Right atrium auricular region (tissue), 2 donors: Measurements from ENCODE around the gene LRMDA. TPM values are rescaled to one million over a fixed set of nuclear protein-coding genes. Genes with fewer than 3 reads are reported as not detected.

Source experiments
- DNase-seq: peaks from one replicate; pipeline ENCODE4 v3.0.0-alpha.2; 2019; ENCODE audit warnings: low spot score
- H3K27ac ChIP-seq, 2 donors: fragments of 200-600 bp; sonication (generic); 1 replicate in 1 of 2; 2 replicates in 1 of 2; pipeline ENCODE4 v1.5.1; 2016 to 2019
- H3K27me3 ChIP-seq, 2 donors: fragments of 200-600 bp; sonication (generic); one replicate each; pipeline versions ENCODE4 v1.5.1 to v1.6.0; 2017 to 2019
- H3K36me3 ChIP-seq: fragments of 200-600 bp; sonication (generic); one replicate; pipeline ENCODE4 v1.5.1; 2016
- H3K4me1 ChIP-seq, 2 donors: fragments of 200-600 bp; sonication (generic); one replicate each; pipeline versions ENCODE4 v1.5.1 to v1.6.0; 2017 to 2019
- H3K4me3 ChIP-seq, 2 donors: fragments of 200-600 bp; sonication (generic); 1 replicate in 1 of 2; 2 replicates in 1 of 2; pipeline ENCODE4 v1.5.1; 2017 to 2019; ENCODE audit warnings: mild to moderate bottlenecking in 1 of 2, moderate library complexity in 1 of 2
- H3K9me3 ChIP-seq, 2 donors: fragments of 200-600 bp; sonication (generic); one replicate each; pipeline ENCODE4 v1.5.1; 2019
- total RNA-seq, 2 donors: library from RNA; depleted of rRNA; stranded (reverse); fragments of >200 nt; gene quantifications; one replicate each; pipeline ENCODE4 v1.1.0, GENCODE V29; 2016
- TF ChIP-seq, protein P1 (sequence below), 2 donors: fragments of 200-600 bp; sonication (generic); IDR thresholded peaks; one replicate each; pipeline ENCODE4 v1.5.1; 2019; ENCODE audit warnings: antibody characterized with exemption in 2 of 2

The LRMDA gene
- total RNA-seq, 2 donors from 2014 or later = 6.1 to 19.1 TPM

DNA sequence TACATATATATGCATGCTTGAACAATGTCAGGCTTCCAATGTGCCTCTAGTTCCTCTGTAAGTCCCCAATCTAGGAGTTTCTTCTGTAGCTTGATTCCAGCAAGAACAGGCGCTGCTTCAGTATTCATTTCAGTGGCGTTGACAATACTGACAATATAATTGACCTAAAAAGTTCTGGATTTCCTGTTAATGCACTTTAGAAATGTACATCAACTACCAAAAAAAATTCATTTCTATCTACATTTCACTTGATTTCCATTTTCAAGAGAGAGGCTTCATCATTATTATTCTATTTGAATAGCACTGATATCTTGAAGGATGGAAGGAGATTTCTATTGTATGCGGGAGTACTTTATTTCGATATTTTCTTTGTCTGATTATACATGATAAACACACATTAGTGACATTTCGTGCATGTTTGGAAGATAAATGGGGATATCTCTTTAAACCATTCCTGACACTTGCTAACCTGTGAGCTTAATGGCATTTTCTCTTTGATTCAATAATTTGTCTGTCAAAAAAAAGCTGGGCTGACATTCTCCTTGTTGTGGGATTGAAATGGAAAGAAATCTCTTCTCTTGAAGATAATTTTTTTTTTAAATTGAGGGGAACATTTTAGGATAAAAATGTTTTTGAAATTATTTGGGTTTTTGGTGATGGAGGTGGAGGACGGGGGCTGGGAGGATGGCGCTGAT, 568.2 kb downstream of the LRMDA start:
- TF ChIP-seq, protein P1, sequence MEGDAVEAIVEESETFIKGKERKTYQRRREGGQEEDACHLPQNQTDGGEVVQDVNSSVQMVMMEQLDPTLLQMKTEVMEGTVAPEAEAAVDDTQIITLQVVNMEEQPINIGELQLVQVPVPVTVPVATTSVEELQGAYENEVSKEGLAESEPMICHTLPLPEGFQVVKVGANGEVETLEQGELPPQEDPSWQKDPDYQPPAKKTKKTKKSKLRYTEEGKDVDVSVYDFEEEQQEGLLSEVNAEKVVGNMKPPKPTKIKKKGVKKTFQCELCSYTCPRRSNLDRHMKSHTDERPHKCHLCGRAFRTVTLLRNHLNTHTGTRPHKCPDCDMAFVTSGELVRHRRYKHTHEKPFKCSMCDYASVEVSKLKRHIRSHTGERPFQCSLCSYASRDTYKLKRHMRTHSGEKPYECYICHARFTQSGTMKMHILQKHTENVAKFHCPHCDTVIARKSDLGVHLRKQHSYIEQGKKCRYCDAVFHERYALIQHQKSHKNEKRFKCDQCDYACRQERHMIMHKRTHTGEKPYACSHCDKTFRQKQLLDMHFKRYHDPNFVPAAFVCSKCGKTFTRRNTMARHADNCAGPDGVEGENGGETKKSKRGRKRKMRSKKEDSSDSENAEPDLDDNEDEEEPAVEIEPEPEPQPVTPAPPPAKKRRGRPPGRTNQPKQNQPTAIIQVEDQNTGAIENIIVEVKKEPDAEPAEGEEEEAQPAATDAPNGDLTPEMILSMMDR (IDR thresholded peaks at IDR 0.05) = no peak
- no peak for DNase-seq
- Histone ChIP-seq H3K4me1 (peaks cover 0 to 6% of the 10 kb centered on the region in 2 donors), H3K36me3 (no peaks in the 10 kb centered on the region), H3K9me3 (no peaks in the 10 kb centered on the region), H3K4me3 (no peak overlapping the region), H3K27me3 (no peaks in the 10 kb centered on the region), H3K27ac (no peak overlapping the region)

- no peak for DNase-seq
- Histone ChIP-seq H3K36me3 (no peaks in the 10 kb centered on the region), H3K27me3 (no peaks in the 10 kb centered on the region), H3K4me1 (peaks cover 0 to 6% of the 10 kb centered on the region in 2 donors), H3K4me3 (no peak overlapping the region), H3K9me3 (no peaks in the 10 kb centered on the region), H3K27ac (no peak overlapping the region)
- TF ChIP-seq, protein P1 (IDR thresholded peaks at IDR 0.05) = no peak
Observed at GRCh38 chr10:76000550-76000949, 569.1 kb downstream of the LRMDA start.

DNA sequence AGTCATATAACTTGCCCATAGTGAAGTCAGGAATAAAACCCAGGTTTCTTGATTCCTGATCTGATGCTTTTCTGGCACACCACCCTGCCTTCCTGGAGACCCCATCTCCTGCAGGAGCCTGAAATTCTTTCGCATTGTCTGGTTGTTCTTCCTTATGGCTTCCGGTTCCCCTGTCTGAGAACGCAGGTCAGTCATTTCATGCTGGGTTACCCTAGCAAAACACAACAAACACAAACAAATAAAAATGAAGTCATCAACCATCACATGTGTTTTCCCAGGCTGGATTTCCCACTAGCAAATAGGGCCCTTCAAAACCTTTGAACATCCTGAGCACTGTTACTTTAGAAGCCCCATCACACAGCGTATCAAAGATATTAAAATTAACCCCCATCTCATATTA, 569.6 kb downstream of the LRMDA start:
- TF ChIP-seq, protein P1 (IDR thresholded peaks at IDR 0.05) = no peak
- H3K9me3 ChIP-seq = no peaks in the 10 kb centered on the region
- no peak overlapping the region for H3K27ac ChIP-seq
- DNase-seq = no peak
- no peaks in the 10 kb centered on the region for H3K36me3 ChIP-seq
- no peak overlapping the region for H3K4me3 ChIP-seq
- H3K27me3 ChIP-seq = no peaks in the 10 kb centered on the region
- peaks cover 0 to 6% of the 10 kb centered on the region in 2 donors for H3K4me1 ChIP-seq

GRCh38 chr10:76001461-76001860, 570.0 kb downstream of the LRMDA start:
- no peak for DNase-seq
- TF ChIP-seq, protein P1 (IDR thresholded peaks at IDR 0.05) = no peak
- H3K27ac ChIP-seq = no peak overlapping the region

DNA sequence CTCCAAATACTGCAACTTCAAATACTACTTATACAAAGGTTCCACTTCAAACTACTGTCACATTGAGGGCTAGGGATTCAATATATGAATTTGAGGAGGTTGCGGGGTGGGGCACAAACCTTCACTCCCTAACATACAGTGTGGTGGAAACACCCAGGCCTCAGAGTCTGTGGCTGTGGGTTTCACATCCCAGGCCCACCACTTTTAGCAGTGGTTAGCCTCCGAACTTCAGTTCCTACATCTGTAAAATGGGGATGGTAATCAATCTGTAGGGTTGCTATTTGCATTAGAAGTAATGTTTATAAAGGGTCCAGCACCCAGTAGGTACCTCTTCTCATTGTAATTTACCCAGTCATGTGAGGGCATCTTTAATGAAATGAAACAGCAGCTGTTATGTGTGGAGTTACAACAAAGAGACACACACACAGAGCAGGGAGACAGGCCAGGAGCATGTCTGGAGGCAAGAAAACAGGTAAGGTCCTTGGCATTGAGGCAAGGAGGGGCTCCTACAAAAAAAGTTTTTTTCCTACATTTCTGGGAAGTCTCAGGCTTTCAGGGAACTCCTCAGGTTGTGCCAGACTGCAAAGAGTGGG, 570.9 kb downstream of the LRMDA start:
- no peak overlapping the region for H3K4me3 ChIP-seq
- peaks cover 0 to 6% of the 10 kb centered on the region in 2 donors for H3K4me1 ChIP-seq
- no peak for DNase-seq
- no peaks in the 10 kb centered on the region for H3K27me3 ChIP-seq
- H3K9me3 ChIP-seq = no peaks in the 10 kb centered on the region
- H3K36me3 ChIP-seq = no peaks in the 10 kb centered on the region
- H3K27ac ChIP-seq = no peak overlapping the region
- TF ChIP-seq, protein P1 (IDR thresholded peaks at IDR 0.05) = no peak

More at GRCh38 chr10:76001461-76001860, 570.0 kb downstream of the LRMDA start:
- Histone ChIP-seq H3K4me3 (no peak overlapping the region), H3K27me3 (no peaks in the 10 kb centered on the region), H3K4me1 (peaks cover 0 to 6% of the 10 kb centered on the region in 2 donors), H3K9me3 (no peaks in the 10 kb centered on the region), H3K36me3 (no peaks in the 10 kb centered on the region)
